IMR-90 (cell line): ENCODE measurements around the gene TGM6. TPM values are rescaled to one million over a fixed set of nuclear protein-coding genes. Genes with fewer than 3 reads are reported as not detected.

Source experiments
- ATAC-seq: fragments of 200-7000 bp; cut with Tn5 transposase; 2 replicates; pipeline ENCODE4 v1.9.1; 2020; ENCODE audit warnings: low read depth, mild to moderate bottlenecking, moderate library complexity
- BruUV-seq: library from RNA; stranded (reverse); fragments of 400-500 nt; replicated peaks from 2 replicates; lab custom pipeline; 2021; lab: Mats Ljungman, UMichigan
- CTCF ChIA-PET: fragments of 300-600 bp; formaldehyde crosslinking; extraction: SDS; loops from one replicate; lab custom pipeline; 2021; ENCODE audit warnings: antibody characterized with exemption; lab: Yijun Ruan, JAX
- POLR2A ChIA-PET: fragments of 300-600 bp; sonication (Branson Sonifier 250); formaldehyde crosslinking; loops from one replicate; lab custom pipeline; 2022; ENCODE audit warnings: antibody characterized with exemption; ENCODE audit not compliant: unreplicated experiment; lab: Charles Lee
- DNase-seq: peaks from one replicate; pipeline ENCODE4 v3.0.0; 2013
- H2AFZ ChIP-seq: replicated peaks from 2 replicates; pipeline ENCODE3; 2013; ENCODE audit warnings: low read length, mild to moderate bottlenecking; ENCODE audit not compliant: poor library complexity
- H2AK5ac ChIP-seq: 2 replicates; pipeline ENCODE4 v1.6.1; 2013; ENCODE audit warnings: low read depth, low read length, inconsistent platforms
- H2AK9ac ChIP-seq: replicated peaks from 2 replicates; pipeline ENCODE3; 2013; ENCODE audit warnings: mild to moderate bottlenecking, low read depth, low read length, moderate library complexity; ENCODE audit not compliant: poor library complexity
- H2BK120ac ChIP-seq: 2 replicates; pipeline ENCODE4 v1.6.1; 2013; ENCODE audit warnings: low read depth, low read length, inconsistent platforms
- H2BK15ac ChIP-seq: 3 replicates; pipeline ENCODE4 v1.6.1; 2013; ENCODE audit warnings: low read depth, low read length, inconsistent platforms
- H2BK20ac ChIP-seq: 2 replicates; pipeline ENCODE4 v1.6.1; 2013; ENCODE audit warnings: low read depth, mild to moderate bottlenecking, inconsistent platforms, low read length, moderate library complexity
- H2BK5ac ChIP-seq: 2 replicates; pipeline ENCODE4 v1.6.1; 2013; ENCODE audit warnings: mild to moderate bottlenecking, low read depth, low read length, inconsistent platforms; ENCODE audit not compliant: poor library complexity, severe bottlenecking
- H3K14ac ChIP-seq: replicated peaks from 2 replicates; pipeline ENCODE4 v1.6.1; 2013; ENCODE audit warnings: low read depth, low read length, inconsistent platforms
- H3K18ac ChIP-seq: 2 replicates; pipeline ENCODE4 v1.6.1; 2013; ENCODE audit warnings: low read depth, low read length, control low read depth
- H3K23ac ChIP-seq: 2 replicates; pipeline ENCODE4 v1.6.1; 2013; ENCODE audit warnings: low read depth, low read length, inconsistent platforms
- H3K27ac ChIP-seq: 2 replicates; pipeline ENCODE4 v1.5.1; 2013; ENCODE audit warnings: mild to moderate bottlenecking, control low read depth, low read length; ENCODE audit not compliant: insufficient read depth
- H3K27me3 ChIP-seq: 2 replicates; pipeline ENCODE4 v1.6.1; 2013; ENCODE audit warnings: low read length; ENCODE audit not compliant: control insufficient read depth, insufficient read depth
- H3K36me3 ChIP-seq: 2 replicates; pipeline ENCODE4 v1.6.1; 2013; ENCODE audit warnings: low read length, mixed read lengths; ENCODE audit not compliant: control insufficient read depth, insufficient read depth
- H3K4ac ChIP-seq: 2 replicates; pipeline ENCODE4 v1.6.1; 2013; ENCODE audit warnings: low read depth, low read length, inconsistent platforms
- H3K4me1 ChIP-seq: 2 replicates; pipeline ENCODE4 v1.6.1; 2013; ENCODE audit warnings: low read length, mixed read lengths; ENCODE audit not compliant: control insufficient read depth, insufficient read depth
- H3K4me2 ChIP-seq: 2 replicates; pipeline ENCODE4 v1.6.1; 2013; ENCODE audit warnings: low read depth, mild to moderate bottlenecking, control low read depth, low read length, moderate library complexity
- H3K4me3 ChIP-seq: 2 replicates; pipeline ENCODE4 v1.5.1; 2013; ENCODE audit warnings: low read depth, mild to moderate bottlenecking, control low read depth, low read length, moderate library complexity; ENCODE audit not compliant: insufficient read depth
- H3K56ac ChIP-seq: 2 replicates; pipeline ENCODE4 v1.6.1; 2013; ENCODE audit warnings: low read length, inconsistent platforms; ENCODE audit not compliant: insufficient read depth; ENCODE audit errors: extremely low read depth
- H3K79me1 ChIP-seq, 2 experiments: 2 replicates each; pipeline ENCODE4 v1.6.1; 2013; ENCODE audit warnings: low read length in 2 of 2, inconsistent platforms in 1 of 2, low read depth in 1 of 2
- H3K9ac ChIP-seq: 2 replicates; pipeline ENCODE4 v1.6.1; 2013; ENCODE audit warnings: low read depth, low read length, control low read depth
- H3K9me1 ChIP-seq: 2 replicates; pipeline ENCODE4 v1.6.1; 2013; ENCODE audit warnings: low read length, inconsistent platforms; ENCODE audit not compliant: insufficient read depth
- H3K9me3 ChIP-seq: 2 replicates; pipeline ENCODE4 v1.6.1; 2013; ENCODE audit warnings: low read length; ENCODE audit not compliant: control insufficient read depth, insufficient read depth
- H4K20me1 ChIP-seq: 2 replicates; pipeline ENCODE4 v1.6.1; 2013; ENCODE audit warnings: low read length, inconsistent platforms; ENCODE audit not compliant: insufficient read depth
- H4K5ac ChIP-seq: 2 replicates; pipeline ENCODE4 v1.6.1; 2013; ENCODE audit warnings: mild to moderate bottlenecking, low read depth, low read length, control low read depth
- H4K8ac ChIP-seq, 2 experiments: 2 replicates each; pipeline ENCODE4 v1.6.1; 2013; ENCODE audit warnings: low read depth in 2 of 2, low read length in 2 of 2, control low read depth in 1 of 2, inconsistent platforms in 1 of 2
- H4K91ac ChIP-seq: 2 replicates; pipeline ENCODE4 v1.6.1; 2013; ENCODE audit warnings: low read depth, low read length, inconsistent platforms; ENCODE audit not compliant: insufficient read depth
- CHD1 ChIP-seq: IDR thresholded peaks from 2 replicates; pipeline ENCODE4 v1.6.1; 2012; ENCODE audit warnings: low read depth, low read length, improper control_type of control experiment
- MAZ ChIP-seq: IDR thresholded peaks from 2 replicates; pipeline ENCODE4 v1.6.1; 2012; ENCODE audit warnings: low read depth, mild to moderate bottlenecking, low read length, improper control_type of control experiment, moderate library complexity, borderline replicate concordance
- MXI1 ChIP-seq: IDR thresholded peaks from 2 replicates; pipeline ENCODE4 v1.6.1; 2012; ENCODE audit warnings: low read depth, mild to moderate bottlenecking, low read length, moderate library complexity, borderline replicate concordance
- NFE2L2 ChIP-seq: fragments of 150-350 bp; IDR thresholded peaks from 2 replicates; pipeline ENCODE4 v1.6.1; 2016; ENCODE audit warnings: low read depth, mild to moderate bottlenecking, low read length
- RAD21 ChIP-seq: IDR thresholded peaks from 2 replicates; pipeline ENCODE4 v1.6.1; 2012; ENCODE audit warnings: low read length, improper control_type of control experiment
- RFX5 ChIP-seq: IDR thresholded peaks from 2 replicates; pipeline ENCODE4 v1.8.0; 2012; ENCODE audit warnings: low read depth, mild to moderate bottlenecking, low read length, moderate library complexity
- SMC3 ChIP-seq: fragments of 150-350 bp; IDR thresholded peaks from 2 replicates; pipeline ENCODE4 v1.6.1; 2016; ENCODE audit warnings: low read depth, mild to moderate bottlenecking, antibody characterized with exemption, low read length, moderate library complexity
- WGBS, 2 experiments: methylation state at CpG; one replicate each; pipeline versions ENCODE4 v1.1.5 to v1.1.7; 2013; ENCODE audit warnings: missing lambda C conversion rate in 2 of 2; ENCODE audit not compliant: insufficient read length in 1 of 2; ENCODE audit errors: extremely low coverage in 2 of 2; 5-methylcytosine and 5-hydroxymethylcytosine counted together
- dilution Hi-C: fragments of 300-500 bp; cut with HindIII; formaldehyde crosslinking; loops from one replicate; pipeline ENCODE4 v1.14.3; 2018; ENCODE audit warnings: low sequenced_read_pairs; ENCODE audit not compliant: unreplicated experiment
- in situ Hi-C: fragments of 300-500 bp; cut with MboI; formaldehyde crosslinking; loops from 3 replicates; pipeline ENCODE4 v1.14.3; 2019; ENCODE audit warnings: low sequenced_read_pairs, inconsistent platforms, mixed read lengths
- intact Hi-C: fragments of 100-400 bp; cut with micrococcal nuclease; formaldehyde crosslinking; loops from 2 replicates; pipeline ENCODE4 v1.10.0; 2022
- polyA plus RNA-seq, 3 experiments: library from polyadenylated mRNA; depleted of rRNA; stranded (reverse); fragments of >200 nt; gene quantifications; 2 replicates each; pipeline ENCODE4 v1.2.3, GENCODE V29; 2012; ENCODE audit warnings: low replicate concordance in 1 of 3
- total RNA-seq: library from RNA; depleted of rRNA; stranded (reverse); fragments of >200 nt; gene quantifications from 2 replicates; pipeline ENCODE4 v1.2.3, GENCODE V29; 2012

The TGM6 gene
- total and polyA plus RNA-seq, 2 of the 4 experiments (the other 2 are of a cell fraction): not detected

DNA sequence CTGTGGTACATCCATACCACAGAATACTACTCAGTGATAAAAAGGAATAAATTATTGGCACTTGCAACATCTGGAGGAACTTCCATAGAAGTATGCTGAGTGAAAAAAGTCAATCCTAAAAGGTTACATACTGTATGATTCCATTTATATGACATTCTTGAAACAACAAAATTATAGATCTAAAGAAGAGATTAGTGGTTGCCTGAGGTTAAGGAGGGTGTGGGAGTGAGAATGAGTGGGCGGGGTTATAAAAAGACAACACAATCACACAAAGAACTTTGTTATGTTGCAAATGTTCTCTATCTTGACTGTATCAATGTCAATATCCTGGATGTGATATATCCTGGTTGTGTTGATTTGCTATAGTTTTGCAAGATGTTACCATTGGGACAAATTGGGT lies 68.7 kb downstream of the TGM6 start:
- no peak overlapping the region for H2AK5ac ChIP-seq
- no peaks in the 10 kb centered on the region for H3K9me3 ChIP-seq
- no peak overlapping the region for H3K9ac ChIP-seq
- no peak overlapping the region for H3K14ac ChIP-seq
- H2AFZ ChIP-seq: no peak overlapping the region
- no peak overlapping the region for H3K23ac ChIP-seq
- intact Hi-C loops (no loop called here), in situ Hi-C loops (no loop called here), dilution Hi-C loops (no loop called here)
- H4K91ac ChIP-seq: no peak overlapping the region
- H2BK15ac ChIP-seq: no peak overlapping the region
- no TSS peak for BruUV-seq
- H3K27ac ChIP-seq: no peak overlapping the region
- H4K20me1 ChIP-seq: no peaks in the 10 kb centered on the region
- no peaks in the 10 kb centered on the region for H3K4me1 ChIP-seq
- no peaks in the 10 kb centered on the region for H3K9me1 ChIP-seq
- no peaks in the 10 kb centered on the region for H3K27me3 ChIP-seq
- ChIA-PET POLR2A (no interaction called here), CTCF (no interaction called here)
- H3K4me2 ChIP-seq: no peak overlapping the region
- H3K4ac ChIP-seq: no peak overlapping the region
- H4K8ac ChIP-seq: no peak overlapping the region
- no CpG with 5 or more reads among the region's 1 CpG for WGBS, 2 experiments
- no peak overlapping the region for H2BK20ac ChIP-seq
- no peak overlapping the region for H2BK5ac ChIP-seq
- H3K18ac ChIP-seq: no peak overlapping the region
- no peak overlapping the region for H2AK9ac ChIP-seq
- no peaks in the 10 kb centered on the region for H3K36me3 ChIP-seq
- no peak overlapping the region for H4K5ac ChIP-seq
- no peaks in the 10 kb centered on the region for H3K79me1 ChIP-seq
- no peak overlapping the region for H2BK120ac ChIP-seq
- TF ChIP-seq NFE2L2 (no peak), MXI1 (no peak), SMC3 (no peak), CHD1 (no peak), RAD21 (no peak), RFX5 (no peak), MAZ (no peak)
- no peak for ATAC-seq
- H3K4me3 ChIP-seq: no peak overlapping the region
- no peak overlapping the region for H3K56ac ChIP-seq
- DNase-seq: no peak
